ENCODE results near the gene TP53BP1. TPM values are rescaled to one million over a fixed set of nuclear protein-coding genes. Genes with fewer than 3 reads are reported as not detected.
A peak's percentile ranks its signal among the peaks of the same experiment; 100 is the strongest.
"Not testable (repeated sequence)": the region's sequence is repeated elsewhere in the genome, so short reads cannot be mapped to it uniquely, and the experiment has no call there.

The TP53BP1 gene
- polyA plus RNA-seq (ENCODE audit: insufficient read length in 4 of 4): 100 to 1,000 TPM in 2 of 4 donors, 10 to 100 TPM in 2; 61.5 to 108 (median 86.0) TPM

- peak; percentile 79 to 92 (median 83) for DNase-seq (ENCODE audit: low read depth in 4 of 4, low spot score in 2 of 4)
These were observed at the start of gene TP53BP1 for GRCh38 chr15:43492673-43493601. Gene TP53BP1, minus strand, starts transcription at chr15:43493156. Its CDS starts 113 bp downstream, at chr15:43493043.

GRCh38 chr15:43541785-43542184 lies 48.8 kb upstream of the TP53BP1 start:
- DNase-seq (ENCODE audit: low read depth in 4 of 4, low spot score in 2 of 4): no peak

- DNase-seq (ENCODE audit: low read depth in 4 of 4, low spot score in 2 of 4): no peak
These were observed 45.1 kb upstream of the TP53BP1 start for GRCh38 chr15:43538091-43538490.

- no peak for DNase-seq (ENCODE audit: low read depth in 4 of 4, low spot score in 2 of 4)
These were observed 41.9 kb upstream of the TP53BP1 start for GRCh38 chr15:43534897-43535296.

- not testable (repeated sequence) for DNase-seq (ENCODE audit: low read depth in 4 of 4, low spot score in 2 of 4)
These were observed 39.9 kb upstream of the TP53BP1 start for GRCh38 chr15:43532826-43533225.

- no peak for DNase-seq (ENCODE audit: low read depth in 4 of 4, low spot score in 2 of 4)
These were observed 38.2 kb upstream of the TP53BP1 start for GRCh38 chr15:43531018-43531670.

GRCh38 chr15:43529587-43530345 lies 36.8 kb upstream of the TP53BP1 start:
- DNase-seq (ENCODE audit: low read depth in 4 of 4, low spot score in 2 of 4): no peak

GRCh38 chr15:43529141-43529540 lies 36.2 kb upstream of the TP53BP1 start:
- no peak for DNase-seq (ENCODE audit: low read depth in 4 of 4, low spot score in 2 of 4)

- DNase-seq (ENCODE audit: low read depth in 4 of 4, low spot score in 2 of 4): no peak
These were observed 35.6 kb upstream of the TP53BP1 start for GRCh38 chr15:43528542-43529007.

- DNase-seq (ENCODE audit: low read depth in 4 of 4, low spot score in 2 of 4): no peak
These were observed 35.0 kb upstream of the TP53BP1 start for GRCh38 chr15:43527802-43528541.

GRCh38 chr15:43527016-43527801 lies 34.3 kb upstream of the TP53BP1 start:
- no peak for DNase-seq (ENCODE audit: low read depth in 4 of 4, low spot score in 2 of 4)

- DNase-seq (ENCODE audit: low read depth in 4 of 4, low spot score in 2 of 4): no peak
These were observed 33.4 kb upstream of the TP53BP1 start for GRCh38 chr15:43526261-43526930.

GRCh38 chr15:43525131-43525530 lies 32.2 kb upstream of the TP53BP1 start:
- DNase-seq (ENCODE audit: low read depth in 4 of 4, low spot score in 2 of 4): no peak

GRCh38 chr15:43524254-43524845 lies 31.4 kb upstream of the TP53BP1 start:
- no peak for DNase-seq (ENCODE audit: low read depth in 4 of 4, low spot score in 2 of 4)

- DNase-seq (ENCODE audit: low read depth in 4 of 4, low spot score in 2 of 4): no peak
These were observed 30.7 kb upstream of the TP53BP1 start for GRCh38 chr15:43523646-43524045.

GRCh38 chr15:43522247-43522646 lies 29.3 kb upstream of the TP53BP1 start:
- DNase-seq (ENCODE audit: low read depth in 4 of 4, low spot score in 2 of 4): no peak

GRCh38 chr15:43521419-43521818 lies 28.5 kb upstream of the TP53BP1 start:
- no peak for DNase-seq (ENCODE audit: low read depth in 4 of 4, low spot score in 2 of 4)

GRCh38 chr15:43520138-43520537 lies 27.2 kb upstream of the TP53BP1 start:
- no peak for DNase-seq (ENCODE audit: low read depth in 4 of 4, low spot score in 2 of 4)
